OCI-M2 (cell line): ENCODE results near the gene ZNF837.
A peak's percentile ranks its signal among the peaks of the same experiment; 100 is the strongest.
"Not testable (repeated sequence)": the region's sequence is repeated elsewhere in the genome, so short reads cannot be mapped to it uniquely, and the experiment has no call there.

Experiments
- DNase-seq: peaks from one replicate; lab custom pipeline; 2025; ENCODE audit not compliant: unreplicated experiment; lab: John Stamatoyannopoulos, UW

ZNF837 gene

DNA sequence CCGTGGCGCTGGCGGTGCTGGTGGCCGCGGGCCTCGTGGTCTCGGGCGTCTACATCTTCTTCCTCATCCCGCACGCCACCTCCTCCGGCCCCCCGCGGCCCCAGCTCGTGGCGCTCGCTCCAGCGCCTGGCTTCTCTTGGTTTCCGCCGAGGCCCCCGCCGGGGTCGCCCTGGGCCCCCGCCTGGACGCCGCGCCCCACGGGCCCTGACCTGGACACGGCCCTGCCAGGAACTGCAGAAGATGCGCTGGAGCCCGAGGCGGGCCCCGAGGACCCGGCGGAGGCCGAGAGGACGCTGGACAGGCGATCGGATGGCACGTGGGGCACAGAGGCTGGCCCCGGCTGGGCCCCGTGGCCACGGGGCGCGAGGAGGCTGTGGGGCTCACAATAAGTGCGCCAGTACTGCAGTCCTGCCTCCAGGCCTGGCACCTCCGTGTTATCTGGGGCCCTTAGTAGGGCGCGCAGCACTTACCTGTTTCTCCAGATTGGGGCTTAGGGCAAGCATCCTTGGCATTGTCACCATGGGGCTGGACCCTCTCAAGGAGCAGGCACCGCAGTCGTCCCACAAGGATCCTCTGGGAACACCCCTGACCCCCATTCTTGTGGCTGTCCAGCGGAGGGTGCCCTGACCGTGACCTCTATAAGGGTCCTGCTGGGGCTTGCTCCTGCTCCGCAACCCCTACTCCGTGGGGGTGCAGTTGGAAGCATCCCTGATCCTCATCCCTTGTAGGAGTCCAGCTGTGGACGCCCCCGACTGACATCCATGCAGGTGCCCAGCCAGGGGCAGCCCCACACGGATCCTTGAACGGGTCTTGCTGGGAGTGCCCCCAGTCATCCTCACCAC is 16.1 kb upstream of the ZNF837 start:
- no peak for DNase-seq

- DNase-seq: no peak
These were observed 15.3 kb upstream of the ZNF837 start for GRCh38 chr19:58395979-58396627.

DNA sequence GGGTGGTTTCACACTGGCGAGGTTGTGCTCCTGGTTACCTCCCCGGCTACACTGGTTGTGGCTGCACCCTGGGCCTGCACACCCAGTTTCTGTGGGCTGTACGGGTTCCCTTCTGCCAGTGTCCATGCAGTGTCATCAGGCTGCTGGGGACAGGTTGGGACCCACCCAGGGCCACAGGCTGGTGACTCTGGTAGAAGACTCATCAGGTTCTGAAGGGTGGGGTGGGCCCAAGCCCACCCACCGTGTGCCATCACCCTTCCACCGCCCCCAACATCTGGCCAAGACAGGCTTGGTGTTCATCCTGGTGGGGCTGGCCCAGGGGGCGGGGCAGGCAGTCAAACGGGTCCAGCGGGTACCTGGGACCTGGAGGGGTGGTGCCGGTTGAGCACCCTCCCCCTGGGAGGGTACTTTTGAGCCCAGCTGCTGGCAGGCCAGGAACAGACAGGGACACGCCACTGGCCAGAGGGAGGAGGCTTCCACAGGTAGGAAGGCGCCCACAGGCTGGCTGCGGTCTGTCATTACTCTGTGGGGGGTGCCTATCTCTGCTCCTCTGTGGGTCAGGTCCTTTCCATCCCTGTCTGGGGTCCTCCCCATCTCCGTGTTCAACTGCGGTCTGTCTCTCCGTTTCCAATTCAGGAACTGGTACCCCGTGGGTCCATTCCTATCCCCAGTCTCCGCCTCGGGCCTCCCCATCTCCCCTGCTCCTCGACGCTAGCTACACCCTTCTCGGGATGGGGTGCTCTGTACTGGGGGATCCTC is 14.6 kb upstream of the ZNF837 start, which contains the start of gene RNF225:
TSS of gene RNF225 (plus strand) at position 437 of the 759 bp plus-strand sequence. CDS start 434 bp downstream, outside the sequence.
- DNase-seq: no peak

- DNase-seq: no peak
These were observed 14.0 kb upstream of the ZNF837 start for GRCh38 chr19:58394821-58395219.

DNA sequence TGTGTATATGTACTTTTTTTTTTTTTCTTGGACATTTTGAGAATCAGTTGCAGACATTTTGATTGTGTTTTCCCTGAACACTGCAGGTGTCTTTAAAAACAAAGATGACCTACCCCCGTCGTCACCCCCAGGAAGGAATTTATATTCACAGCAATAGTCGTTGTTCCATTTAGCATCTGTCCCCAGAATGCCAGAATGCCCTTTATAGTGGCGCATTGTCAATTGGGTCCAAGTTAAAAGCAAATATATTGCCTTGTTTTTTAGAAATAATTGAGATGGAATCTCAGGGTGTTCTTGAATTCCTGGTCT is 12.8 kb upstream of the ZNF837 start:
- no peak for DNase-seq

- no peak for DNase-seq
These were observed 12.3 kb upstream of the ZNF837 start for GRCh38 chr19:58392945-58393724.

- no peak for DNase-seq
These were observed 7.3 kb upstream of the ZNF837 start for GRCh38 chr19:58388175-58388526.

- DNase-seq: no peak
These were observed 6.7 kb upstream of the ZNF837 start for GRCh38 chr19:58387338-58388174.

- DNase-seq: peak; percentile 96
These were observed 5.9 kb upstream of the ZNF837 start, which contains the start of gene RPS5 for GRCh38 chr19:58386576-58387337. Gene RPS5, plus strand, starts transcription at chr19:58387269. Its CDS starts 869 bp downstream, at chr19:58388138.

DNA sequence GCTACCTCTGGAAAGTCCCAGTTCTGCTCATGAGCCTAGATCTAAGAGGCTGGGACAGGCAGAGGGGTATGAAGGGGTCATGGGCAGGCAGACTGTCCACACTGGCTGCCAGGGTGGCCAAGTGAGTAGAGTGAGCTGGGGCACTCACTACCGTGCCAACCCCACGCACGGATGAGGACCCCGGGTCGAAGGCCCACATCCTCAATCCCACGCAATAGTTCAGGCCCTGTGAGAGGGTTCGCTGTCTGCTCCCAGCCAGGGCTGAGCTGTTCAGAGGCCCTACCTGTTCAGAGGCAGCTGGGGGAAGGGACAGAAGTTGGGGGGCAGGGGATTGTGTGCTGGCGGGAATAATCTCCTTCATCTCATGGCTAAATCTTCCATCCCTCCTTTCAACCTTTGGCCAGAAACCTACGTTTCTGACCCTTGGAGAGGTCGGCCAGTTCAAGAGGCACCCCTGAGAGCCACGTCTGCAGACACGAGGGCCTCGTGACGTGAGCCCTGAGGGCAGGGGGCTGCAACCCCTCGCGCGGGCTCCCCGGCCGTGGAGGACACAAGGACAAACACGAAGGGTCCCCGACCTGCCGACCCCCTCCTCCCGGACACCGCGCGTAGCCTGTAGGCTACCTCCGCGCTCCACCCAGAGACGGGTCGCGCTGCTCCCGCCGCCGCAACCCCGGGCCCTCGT is 5.2 kb upstream of the ZNF837 start:
- DNase-seq: no peak

- DNase-seq: no peak
These were observed 4.6 kb upstream of the ZNF837 start for GRCh38 chr19:58385313-58385890.

DNA sequence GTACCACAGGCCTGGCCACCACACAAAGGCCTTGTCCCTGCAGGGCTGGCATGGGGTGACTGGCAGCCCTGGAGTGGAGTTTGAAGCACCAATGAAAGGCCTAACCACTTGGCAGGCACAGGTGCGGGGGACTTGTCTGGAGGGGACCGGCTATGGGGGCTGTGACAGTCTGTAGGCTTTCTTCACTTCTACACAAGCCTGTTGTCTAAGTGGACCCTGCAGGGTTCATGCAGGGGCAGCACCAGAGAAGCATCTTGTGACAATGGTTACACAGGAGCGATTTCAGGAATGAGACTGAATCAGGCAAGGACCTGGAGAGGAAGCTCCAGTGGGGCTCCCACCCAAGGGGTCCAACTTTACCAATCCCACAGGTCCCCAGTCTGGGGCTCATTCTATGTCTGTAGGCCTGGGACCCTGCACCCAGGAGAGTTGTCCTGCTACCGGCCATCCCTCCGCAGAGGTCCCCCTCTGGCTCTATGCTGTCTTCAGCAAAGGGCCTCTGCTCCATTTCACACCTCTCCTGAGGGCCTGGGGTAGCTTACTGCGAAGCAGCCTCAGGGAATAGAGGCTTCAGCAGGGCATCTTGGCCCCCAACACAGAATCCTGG is 2.3 kb upstream of the ZNF837 start:
- no peak for DNase-seq

- DNase-seq: no peak
These were observed 806 bp upstream of the ZNF837 start for GRCh38 chr19:58381460-58382212.

GRCh38 chr19:58380037-58380661 is 681 bp downstream of the ZNF837 start:
- DNase-seq: no peak

- no peak for DNase-seq
These were observed 1.6 kb downstream of the ZNF837 start for GRCh38 chr19:58379246-58379645.

DNA sequence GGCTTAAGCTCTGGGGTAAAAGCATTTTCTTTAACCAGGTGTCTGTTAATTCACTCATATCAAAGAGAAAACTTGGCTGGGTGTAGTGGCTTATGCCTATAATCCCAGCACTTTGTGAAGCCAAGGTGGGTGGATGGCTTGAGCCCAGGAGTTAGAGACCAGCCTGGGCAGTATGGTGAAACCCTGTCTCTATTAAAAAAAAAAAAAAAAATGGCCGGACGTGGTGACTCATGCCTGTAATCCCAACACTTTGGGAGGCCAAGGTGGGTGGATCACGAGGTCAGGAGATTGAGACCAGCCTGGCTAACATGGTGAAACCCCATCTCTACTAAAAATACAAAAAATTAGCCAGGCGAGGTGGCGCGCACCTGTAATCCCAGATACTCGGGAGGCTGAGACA is 4.1 kb downstream of the ZNF837 start:
- DNase-seq: not testable (repeated sequence)

- no peak for DNase-seq
These were observed 6.6 kb downstream of the ZNF837 start for GRCh38 chr19:58374200-58374599.
